Measurements from ENCODE around the gene ADARB2.

Gene ADARB2

GRCh38 chr10:1376384-1376945 is 360.9 kb downstream of the ADARB2 start:
- DNase-seq: no peak

DNA sequence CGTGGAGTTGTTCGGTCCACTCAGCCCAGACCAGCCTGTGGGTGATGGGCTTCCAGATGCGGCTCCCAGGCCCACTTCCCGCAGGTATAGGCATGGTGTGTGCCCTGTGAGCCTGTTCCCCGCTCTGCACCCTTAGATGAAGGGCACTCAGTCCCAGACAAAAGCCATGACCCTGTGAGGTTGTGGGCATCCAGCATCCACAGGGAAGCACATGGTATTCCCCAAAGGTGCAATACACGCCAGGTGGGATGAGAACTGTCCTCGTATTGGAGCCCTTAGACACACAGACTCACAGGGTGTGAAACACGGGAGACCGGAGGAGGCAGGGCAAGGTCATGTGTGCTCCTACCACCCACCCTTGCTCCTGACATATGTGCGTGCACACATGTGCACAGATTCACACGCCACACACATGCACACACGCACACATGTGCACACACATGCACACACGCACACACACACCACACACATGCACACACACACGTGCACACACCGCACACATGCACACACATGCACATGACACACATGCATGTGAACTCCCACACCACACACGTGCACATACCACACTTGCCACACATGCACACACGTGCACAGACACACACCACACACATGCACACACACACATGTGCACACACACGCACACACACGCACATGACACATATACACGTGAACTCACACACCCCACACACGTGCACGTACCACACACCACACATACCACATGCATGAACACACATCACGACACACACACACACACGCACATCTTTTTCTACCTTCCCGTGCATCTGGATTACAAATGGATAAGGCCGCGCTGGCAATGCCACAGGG is 361.8 kb downstream of the ADARB2 start:
- DNase-seq: no peak

DNA sequence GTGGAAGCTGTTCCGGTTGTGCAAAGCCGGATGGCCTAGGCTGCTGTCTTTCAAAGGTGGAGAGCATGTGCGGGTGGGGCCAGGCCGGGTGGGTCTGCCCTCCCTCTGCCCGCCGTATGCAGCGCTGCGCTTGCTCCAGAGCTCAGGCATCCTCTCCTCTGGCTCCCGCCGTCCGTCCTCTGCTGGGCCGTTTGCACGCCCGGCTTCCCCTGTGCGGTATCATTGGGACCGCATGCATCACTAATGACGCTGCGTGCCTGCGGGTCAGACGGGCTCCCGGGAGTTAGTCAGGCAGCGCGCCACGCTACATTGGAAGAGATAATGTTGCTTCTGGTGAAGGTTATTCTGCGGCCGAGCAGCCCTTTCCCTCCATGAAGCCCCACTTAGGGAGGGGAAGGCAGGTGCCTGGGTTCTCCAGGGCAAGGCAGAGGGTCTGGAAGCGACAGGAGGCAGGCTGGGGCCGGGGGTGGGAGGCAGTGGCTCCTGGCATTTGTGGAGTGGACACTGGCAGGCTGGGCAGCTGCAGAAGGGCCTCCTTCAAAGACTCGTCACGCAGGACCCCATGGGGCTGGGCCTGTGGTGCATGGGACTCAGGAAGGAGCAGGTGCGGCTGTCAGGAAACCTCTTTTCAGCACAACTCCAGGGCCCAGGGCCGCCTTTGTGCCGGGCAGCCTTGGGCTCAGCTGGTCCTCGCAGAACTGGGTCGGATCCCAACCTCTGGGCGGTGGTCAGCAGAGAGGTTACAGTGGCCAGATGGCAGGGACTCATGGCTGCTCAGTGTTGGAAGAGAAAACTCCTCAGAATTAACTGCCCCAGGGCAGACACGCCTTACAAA is 362.6 kb downstream of the ADARB2 start:
- peak; percentile 0 for DNase-seq

DNA sequence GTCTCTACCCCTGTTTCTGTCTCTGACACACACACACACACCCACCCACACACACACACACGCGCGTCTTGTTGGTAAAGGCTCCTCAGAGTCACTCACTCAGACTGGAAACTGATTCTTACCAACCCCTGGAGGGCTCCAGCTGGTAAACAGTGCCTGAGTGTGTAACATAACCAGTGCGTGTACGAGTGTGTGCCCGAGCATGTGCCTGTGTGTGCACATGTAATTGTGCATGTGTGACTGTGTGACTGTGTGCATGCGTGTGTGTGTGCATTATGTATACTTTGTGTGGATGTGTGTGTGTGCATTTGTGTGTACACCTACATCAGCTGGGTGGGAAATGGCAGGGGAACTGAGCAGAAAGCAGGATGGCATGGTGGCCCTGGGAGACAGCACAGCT is 364.0 kb downstream of the ADARB2 start:
- DNase-seq: no peak

DNA sequence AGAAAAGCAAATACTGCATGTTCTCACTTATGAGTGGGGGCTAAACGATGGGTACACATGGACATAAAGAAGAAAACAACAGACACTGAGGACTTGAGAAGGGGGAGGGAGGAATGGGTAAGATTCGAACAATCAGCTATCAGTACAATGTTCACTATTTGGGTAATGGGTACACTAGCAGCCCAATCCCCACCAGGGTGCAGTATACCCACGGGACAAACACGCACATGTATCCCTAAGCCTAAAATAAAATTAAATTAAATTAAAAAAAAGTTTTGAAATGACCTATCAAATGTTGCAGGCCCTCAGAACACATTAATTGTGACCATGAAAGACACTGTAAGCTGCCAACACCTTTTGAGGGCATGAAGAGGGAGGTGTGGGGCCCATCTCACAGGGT is 365.1 kb downstream of the ADARB2 start:
- DNase-seq: no peak

DNA sequence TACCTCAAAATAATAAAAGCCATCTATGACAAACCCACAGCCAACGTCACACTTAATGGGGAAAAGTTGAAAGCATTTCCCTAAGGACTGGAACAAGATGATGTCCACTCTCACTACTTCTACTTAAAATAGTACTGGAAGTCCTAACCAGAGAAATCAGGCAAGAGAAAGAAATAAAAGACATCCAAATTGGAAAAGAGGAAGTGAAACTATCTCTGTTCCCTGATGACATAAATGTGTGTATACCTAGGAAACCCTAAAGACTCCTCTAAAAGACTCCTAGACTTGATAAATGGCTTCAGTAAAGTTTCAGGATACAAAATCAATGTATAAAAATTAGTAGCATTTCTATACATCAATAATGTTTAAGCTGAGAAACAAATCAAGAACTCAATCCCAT is 367.0 kb downstream of the ADARB2 start:
- no peak for DNase-seq

DNA sequence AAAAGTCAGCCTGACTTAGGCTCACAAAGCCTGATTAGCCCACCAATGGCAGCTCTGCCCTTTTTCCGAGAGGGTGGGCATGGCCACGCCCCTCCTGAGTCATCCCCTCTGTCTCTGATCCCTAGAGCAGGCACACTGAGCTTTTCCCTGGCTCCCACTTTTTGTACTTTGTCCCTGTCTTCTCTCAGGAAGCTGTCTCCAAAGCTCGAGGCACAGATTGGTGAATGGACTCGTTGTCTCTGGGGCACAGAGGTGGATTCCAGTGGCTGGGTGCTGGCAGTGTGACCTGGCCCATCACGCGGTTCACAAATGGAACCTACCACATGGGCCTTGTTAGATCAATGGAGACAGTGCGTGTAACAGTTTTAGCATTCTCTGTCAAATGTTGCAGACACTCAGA is 367.7 kb downstream of the ADARB2 start:
- DNase-seq: no peak

GRCh38 chr10:1369197-1369596 is 368.1 kb downstream of the ADARB2 start:
- DNase-seq: no peak

- no peak for DNase-seq
Measured at GRCh38 chr10:1368842-1369171, 368.5 kb downstream of the ADARB2 start.

DNA sequence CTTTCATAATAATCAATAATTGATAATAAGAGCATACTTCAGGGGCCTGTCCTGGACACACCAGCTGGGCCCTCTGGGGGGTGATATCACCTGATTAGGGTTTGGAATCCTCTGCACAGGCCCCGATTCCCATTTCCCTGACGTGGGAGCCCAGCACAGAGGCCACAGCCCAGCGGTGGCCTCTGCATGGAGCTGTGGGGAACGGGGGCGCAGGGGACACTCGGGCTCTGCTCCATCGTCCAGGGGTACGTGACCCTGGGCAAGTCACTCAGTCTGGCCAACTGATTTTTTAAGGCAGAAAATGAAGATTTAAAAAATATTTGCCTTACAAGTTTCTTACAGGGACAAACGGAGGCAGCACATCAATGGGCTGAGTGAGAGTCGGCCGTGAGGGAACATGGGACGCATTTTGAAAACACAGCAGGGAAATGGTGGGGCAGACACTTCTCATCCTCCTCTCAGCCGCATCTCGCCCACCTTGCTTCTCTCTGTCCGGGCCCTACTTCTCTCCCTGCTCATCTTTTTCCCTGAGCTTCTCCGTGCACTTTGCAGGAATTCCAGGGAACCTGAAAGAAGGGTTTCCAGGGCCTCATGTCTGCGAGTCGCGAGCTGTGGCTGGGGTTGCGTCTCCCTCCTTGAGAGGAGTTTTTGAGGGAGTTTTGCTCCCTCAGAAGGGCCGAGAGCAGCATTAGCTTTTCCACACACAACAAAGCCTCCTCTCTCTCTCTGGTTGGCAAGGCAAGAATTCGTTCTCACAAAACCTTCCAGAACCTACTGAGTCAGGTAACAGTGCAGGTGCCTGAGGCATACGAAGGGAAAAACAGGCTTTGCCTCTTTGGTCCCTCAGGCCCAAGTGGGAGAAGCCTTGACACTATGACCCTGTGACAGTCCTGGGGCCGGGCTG is 369.1 kb downstream of the ADARB2 start:
- DNase-seq: no peak

DNA sequence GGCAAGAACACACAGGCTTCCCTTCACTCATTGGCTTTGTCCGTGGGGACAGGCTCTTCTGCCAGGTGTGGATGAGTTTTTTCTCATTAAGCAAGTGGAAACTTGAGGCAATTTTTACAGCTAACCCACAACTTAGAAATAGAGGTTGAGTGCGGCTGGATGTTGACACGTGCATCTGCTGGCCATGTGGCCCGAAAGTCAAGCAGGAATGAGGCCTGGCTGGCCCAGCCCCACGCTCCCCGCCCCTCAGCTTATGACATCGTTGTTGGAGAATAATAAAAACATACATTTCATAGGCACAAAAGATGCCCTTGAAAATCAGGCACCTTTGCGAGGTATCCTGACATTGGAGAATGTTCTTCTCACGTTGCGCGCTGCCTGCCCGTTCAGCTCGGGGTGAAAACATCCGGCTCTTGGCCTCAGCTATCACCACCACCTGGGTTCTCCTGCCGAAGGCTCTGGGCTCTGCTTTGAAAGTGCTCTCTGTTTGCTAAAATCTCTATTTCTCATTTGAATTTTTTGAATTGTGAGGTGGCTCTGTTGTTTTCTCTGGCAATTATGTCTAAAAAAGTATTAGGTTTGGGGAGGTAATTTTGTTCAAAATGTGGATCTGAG is 370.4 kb downstream of the ADARB2 start:
- no peak for DNase-seq

DNA sequence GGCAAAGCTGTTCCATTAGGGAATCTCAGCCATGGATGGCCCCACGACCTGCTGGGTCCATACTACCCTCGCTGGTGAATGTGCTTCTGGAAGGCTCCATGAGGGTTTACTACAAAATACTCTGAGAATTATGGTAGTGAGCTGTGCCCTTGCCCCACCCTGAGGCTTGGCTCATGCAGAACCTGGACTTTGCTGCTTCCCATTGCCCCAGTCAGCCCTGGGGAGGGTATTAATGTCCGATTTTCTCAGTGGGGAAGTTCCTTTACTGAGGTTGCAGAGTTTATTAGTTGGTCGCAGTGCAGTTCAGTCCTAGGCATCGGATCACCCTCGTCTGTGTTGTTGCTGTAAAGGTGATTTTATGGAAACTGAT is 371.0 kb downstream of the ADARB2 start:
- no peak for DNase-seq

GRCh38 chr10:1365540-1366321 is 371.6 kb downstream of the ADARB2 start:
- no peak for DNase-seq

DNA sequence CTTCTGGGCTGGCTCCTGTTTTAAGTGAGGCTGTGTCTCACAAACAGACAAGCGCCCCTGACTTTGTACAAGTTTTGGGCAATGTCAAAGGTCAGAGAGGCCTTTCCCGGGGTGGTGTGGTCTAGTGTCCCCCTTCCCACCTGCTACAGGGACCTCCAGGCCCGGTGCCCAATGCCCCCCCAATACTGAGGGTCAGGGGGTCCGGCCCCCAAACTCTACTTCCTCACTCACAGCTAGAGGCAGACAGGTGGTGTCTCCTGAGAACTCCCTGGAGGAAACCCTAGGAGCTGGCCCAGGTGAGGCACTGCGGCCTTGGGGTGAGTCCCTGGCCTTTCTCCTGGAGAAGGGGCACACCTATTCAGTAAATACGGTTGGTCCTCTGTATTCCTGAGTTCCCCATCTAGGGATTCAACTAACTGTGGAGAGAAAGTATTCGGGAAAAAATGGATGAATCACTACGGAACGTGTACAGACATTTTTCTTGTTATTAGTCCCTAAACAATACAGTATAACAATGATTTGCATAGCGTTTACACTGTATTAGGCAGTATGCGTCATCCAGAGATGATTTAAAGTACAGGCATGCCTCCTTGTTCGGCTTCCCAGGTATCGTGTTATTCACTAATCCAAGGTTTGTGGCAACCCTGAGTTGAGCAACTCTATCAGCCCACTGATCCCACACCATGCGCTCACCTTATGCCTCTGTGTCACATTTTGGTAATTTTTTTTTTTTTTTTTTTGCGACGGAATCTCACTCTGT is 373.0 kb downstream of the ADARB2 start:
- DNase-seq: no peak

GRCh38 chr10:1363446-1364121 is 373.7 kb downstream of the ADARB2 start:
- no peak for DNase-seq

DNA sequence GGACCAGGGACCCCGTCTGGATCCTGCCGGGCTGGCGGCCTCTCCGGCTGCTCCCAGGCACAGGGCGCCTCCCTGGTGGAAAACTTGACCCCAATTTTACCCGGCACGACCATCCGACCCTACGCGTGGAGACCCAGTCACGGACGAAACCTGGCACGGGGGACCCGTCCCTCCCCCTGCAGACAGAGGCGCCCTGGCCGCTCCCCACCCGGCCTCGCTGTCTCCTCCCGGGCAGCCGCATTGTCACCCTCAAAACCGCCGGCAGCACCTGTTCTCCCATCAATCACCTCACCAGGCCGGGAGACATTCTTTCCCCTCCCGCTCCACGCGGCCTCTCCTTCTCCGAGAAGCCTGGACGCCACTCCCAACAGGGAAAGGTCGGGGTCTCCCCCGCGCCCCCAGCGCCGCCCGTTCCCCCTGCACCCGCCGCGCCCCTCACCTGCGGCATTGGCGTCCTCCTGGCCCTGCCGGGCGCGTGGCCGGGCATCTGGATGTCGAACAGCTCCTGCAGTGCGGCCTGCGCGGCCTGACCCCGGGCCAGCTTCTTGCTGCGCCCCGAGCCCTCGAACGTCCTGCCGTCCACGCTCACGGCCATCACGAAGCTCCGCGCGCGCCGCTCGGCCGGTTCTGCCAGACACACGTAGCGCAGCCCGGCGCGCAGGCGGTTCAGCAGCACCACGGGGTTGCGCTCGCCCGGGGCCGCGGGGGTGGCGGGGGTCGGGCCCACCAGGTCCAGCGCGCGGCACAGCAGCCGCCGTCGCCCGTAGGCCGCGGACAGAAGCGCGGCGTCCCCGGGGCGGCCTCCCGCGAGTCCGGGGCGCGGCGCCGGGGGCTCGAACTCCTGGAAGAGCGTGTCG is 374.5 kb downstream of the ADARB2 start:
- no peak for DNase-seq

DNA sequence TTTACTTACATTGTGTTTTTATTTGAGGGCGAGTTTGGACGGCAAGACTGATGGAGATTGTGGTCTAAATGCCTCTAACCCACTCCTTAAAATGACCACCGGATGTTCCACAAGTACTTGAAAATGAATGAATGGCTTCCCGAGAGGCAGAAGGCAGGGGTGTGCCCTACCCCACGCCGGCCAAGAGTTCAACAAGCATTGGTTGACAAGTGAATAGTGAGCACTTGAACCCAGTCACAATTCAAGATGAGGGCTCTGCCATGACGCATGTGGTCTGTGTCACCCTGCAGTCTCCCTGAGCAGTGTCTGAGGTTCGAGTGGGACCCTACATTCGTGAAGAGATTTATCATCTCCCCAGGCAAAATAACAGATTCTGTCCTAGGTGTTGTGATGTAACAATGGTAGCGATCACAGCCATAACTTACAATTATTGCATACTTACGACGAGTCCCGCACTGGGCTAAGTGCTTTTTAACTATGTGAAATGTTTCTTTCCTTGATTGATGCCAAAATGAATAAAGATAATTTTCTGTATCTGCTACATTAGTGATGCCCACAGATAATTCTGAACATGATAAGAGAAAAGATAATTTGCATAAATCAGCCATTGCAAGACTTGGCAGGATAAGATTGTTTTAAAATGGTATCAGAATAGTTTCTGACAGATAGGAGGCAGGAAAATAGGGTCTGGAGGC is 375.8 kb downstream of the ADARB2 start:
- DNase-seq: no peak

GRCh38 chr10:1360558-1361164 is 376.7 kb downstream of the ADARB2 start:
- no peak for DNase-seq
